ENCODE data around the gene SMC1A. TPM values are rescaled to one million over a fixed set of nuclear protein-coding genes. Genes with fewer than 3 reads are reported as not detected.
"Not testable (repeated sequence)": the region's sequence is repeated elsewhere in the genome, so short reads cannot be mapped to it uniquely, and the experiment has no call there.

Gene SMC1A
- total RNA-seq, 3 donors from 2014 or later = 93.9 to 125 (median 109) TPM

DNA sequence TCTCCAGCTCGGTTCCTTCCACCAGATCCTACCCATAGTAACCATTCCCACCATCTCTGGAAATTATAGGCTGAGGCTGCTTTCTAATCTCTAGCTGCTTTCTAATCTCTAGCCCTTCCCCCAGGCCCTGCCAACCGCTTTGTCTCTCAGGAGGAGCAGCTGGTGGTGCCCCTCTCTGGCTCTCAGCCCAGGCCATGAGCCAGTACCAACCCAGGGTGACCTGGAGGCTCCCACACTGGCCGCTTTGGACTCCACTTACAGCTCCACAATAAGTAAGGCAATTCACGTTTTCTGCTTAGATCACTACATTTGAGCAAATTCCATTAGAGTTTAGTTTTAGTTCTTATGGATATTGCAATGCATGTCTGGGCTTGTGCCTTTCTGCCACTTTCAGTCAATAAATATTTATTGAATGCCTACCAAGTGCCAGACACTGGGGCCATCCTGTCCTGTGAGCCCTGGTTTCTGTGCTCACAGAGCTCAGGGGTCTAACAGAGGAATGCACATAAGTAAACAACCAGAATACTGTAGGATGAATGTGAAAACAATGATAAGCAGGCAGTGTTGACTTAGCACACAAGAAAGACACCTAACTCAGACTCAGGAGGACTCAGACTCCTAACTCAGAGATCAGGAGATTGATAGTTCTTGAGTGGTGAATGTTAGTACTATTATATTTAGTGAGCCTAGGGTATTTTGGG lies 38.9 kb downstream of the SMC1A start:
- Mint-ChIP-seq H3K4me1 (ENCODE audit: low read depth) (no peaks in the 10 kb centered on the region), H3K9me3 (no peaks in the 10 kb centered on the region), H3K36me3 (ENCODE audit: insufficient read depth) (peaks cover 7% of the 10 kb centered on the region), H3K4me3 (no peak overlapping the region), H3K27me3 (ENCODE audit: low read depth) (no peaks in the 10 kb centered on the region)
- DNase-seq (no peak), ATAC-seq (no peak)

DNA sequence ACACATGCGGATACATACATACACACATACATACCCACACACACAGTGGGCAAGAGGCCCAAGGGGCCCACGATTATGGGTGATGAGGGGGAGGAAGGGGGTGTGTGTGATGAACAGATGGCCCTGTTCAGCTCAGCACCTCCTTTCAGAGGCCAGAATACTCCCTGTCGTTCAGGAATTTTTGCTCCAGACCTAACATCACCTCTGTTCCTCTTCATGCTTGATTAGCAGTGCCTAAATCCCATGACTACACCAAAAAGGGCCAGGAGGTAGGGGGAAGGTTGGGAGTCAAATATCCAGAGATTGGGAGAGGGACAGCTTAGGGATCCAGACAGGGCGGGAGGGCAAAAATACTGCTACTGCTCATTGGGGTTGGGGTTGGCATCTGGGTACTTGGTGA lies 42.7 kb downstream of the SMC1A start:
- Mint-ChIP-seq H3K4me1 (ENCODE audit: low read depth) (no peaks in the 10 kb centered on the region), H3K27me3 (ENCODE audit: low read depth) (no peaks in the 10 kb centered on the region), H3K36me3 (ENCODE audit: insufficient read depth) (peaks cover 12% of the 10 kb centered on the region), H3K4me3 (no peak overlapping the region), H3K9me3 (no peaks in the 10 kb centered on the region)
- no peak for ATAC-seq
- DNase-seq = no peak

GRCh38 chrX:53379008-53379710 lies 43.3 kb downstream of the SMC1A start:
- H3K27me3 Mint-ChIP-seq (ENCODE audit: low read depth) = no peaks in the 10 kb centered on the region
- H3K9me3 Mint-ChIP-seq = no peaks in the 10 kb centered on the region
- no peak for ATAC-seq
- H3K4me1 Mint-ChIP-seq (ENCODE audit: low read depth) = no peaks in the 10 kb centered on the region
- no peak for DNase-seq
- peaks cover 18% of the 10 kb centered on the region for H3K36me3 Mint-ChIP-seq (ENCODE audit: insufficient read depth)
- no peak overlapping the region for H3K4me3 Mint-ChIP-seq

DNA sequence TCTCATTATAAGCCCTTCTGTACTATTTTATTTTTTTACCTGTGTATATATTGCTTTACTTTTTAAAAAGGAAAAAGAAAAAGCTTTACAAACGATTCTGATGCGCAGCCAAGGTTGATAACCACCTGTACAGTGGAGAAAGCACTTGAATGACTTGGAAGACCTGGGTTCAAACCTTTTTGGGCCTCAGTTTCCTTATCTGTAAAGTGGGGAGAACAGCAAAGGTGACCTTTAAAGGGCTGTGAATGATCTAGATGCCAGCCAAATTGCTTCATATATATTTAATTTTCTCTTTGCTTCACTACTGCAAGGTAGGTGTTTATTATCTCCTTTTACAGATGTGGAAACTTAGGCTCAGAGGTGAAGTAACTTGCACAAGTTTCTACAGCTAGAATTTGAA lies 45.0 kb downstream of the SMC1A start:
- no peak for ATAC-seq
- DNase-seq = no peak
- Mint-ChIP-seq H3K36me3 (ENCODE audit: insufficient read depth) (peaks cover 21% of the 10 kb centered on the region), H3K9me3 (no peaks in the 10 kb centered on the region), H3K4me1 (ENCODE audit: low read depth) (no peaks in the 10 kb centered on the region), H3K4me3 (no peak overlapping the region), H3K27me3 (ENCODE audit: low read depth) (no peaks in the 10 kb centered on the region)

GRCh38 chrX:53376888-53377287 lies 45.6 kb downstream of the SMC1A start:
- Mint-ChIP-seq H3K36me3 (ENCODE audit: insufficient read depth) (peaks cover 21% of the 10 kb centered on the region), H3K9me3 (no peaks in the 10 kb centered on the region), H3K4me3 (no peak overlapping the region), H3K27me3 (ENCODE audit: low read depth) (no peaks in the 10 kb centered on the region), H3K4me1 (ENCODE audit: low read depth) (no peaks in the 10 kb centered on the region)
- no peak for DNase-seq
- ATAC-seq = no peak

- Mint-ChIP-seq H3K4me1 (ENCODE audit: low read depth) (no peaks in the 10 kb centered on the region), H3K36me3 (ENCODE audit: insufficient read depth) (peaks cover 16% of the 10 kb centered on the region), H3K27me3 (ENCODE audit: low read depth) (no peaks in the 10 kb centered on the region), H3K4me3 (no peak overlapping the region), H3K9me3 (no peaks in the 10 kb centered on the region)
- DNase-seq = no peak
- ATAC-seq = no peak
Observed at GRCh38 chrX:53374923-53375322, 47.5 kb downstream of the SMC1A start.

DNA sequence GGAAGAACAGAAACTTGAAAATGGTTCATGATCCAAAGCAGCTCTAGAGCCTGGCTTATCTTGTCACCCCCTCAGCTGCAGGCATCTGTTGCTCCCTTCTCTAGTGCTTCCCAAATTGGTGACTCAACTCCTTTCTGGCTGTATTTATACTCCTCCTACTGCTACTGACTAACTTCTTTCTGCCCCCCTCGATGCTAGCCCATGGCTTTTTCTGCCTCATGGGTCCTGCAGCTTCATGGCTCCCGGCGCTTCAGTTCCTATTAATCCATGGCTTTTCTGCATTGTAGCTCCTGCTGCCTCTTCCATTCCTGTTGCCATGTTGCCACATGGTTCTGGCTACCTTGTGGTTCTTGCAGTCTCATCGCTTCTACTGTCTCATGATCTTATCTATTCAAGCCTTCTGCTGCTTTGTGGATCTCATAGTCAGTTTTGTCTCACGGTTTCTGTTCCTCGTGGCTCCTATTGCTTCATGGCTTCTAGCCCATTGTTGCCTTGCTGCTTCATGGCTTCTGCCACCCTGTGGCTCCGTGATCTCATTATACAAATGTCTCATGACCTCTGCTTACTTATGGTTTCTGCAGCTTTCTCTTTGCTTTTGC lies 48.1 kb downstream of the SMC1A start:
- H3K4me1 Mint-ChIP-seq (ENCODE audit: low read depth) = no peaks in the 10 kb centered on the region
- H3K36me3 Mint-ChIP-seq (ENCODE audit: insufficient read depth) = peaks cover 16% of the 10 kb centered on the region
- DNase-seq (no peak), ATAC-seq (no peak)
- H3K4me3 Mint-ChIP-seq = no peak overlapping the region
- H3K27me3 Mint-ChIP-seq (ENCODE audit: low read depth) = no peaks in the 10 kb centered on the region
- no peaks in the 10 kb centered on the region for H3K9me3 Mint-ChIP-seq

GRCh38 chrX:53373307-53373706 lies 49.1 kb downstream of the SMC1A start:
- ATAC-seq (no peak), DNase-seq (no peak)
- H3K9me3 Mint-ChIP-seq = no peaks in the 10 kb centered on the region
- no peaks in the 10 kb centered on the region for H3K4me1 Mint-ChIP-seq (ENCODE audit: low read depth)
- H3K27me3 Mint-ChIP-seq (ENCODE audit: low read depth) = no peaks in the 10 kb centered on the region
- no peak overlapping the region for H3K4me3 Mint-ChIP-seq
- H3K36me3 Mint-ChIP-seq (ENCODE audit: insufficient read depth) = peaks cover 16% of the 10 kb centered on the region

GRCh38 chrX:53366454-53366853 lies 56.0 kb downstream of the SMC1A start:
- not testable (repeated sequence) for DNase-seq; H3K27me3 Mint-ChIP-seq (ENCODE audit: low read depth); H3K4me1 Mint-ChIP-seq (ENCODE audit: low read depth); H3K4me3 Mint-ChIP-seq; ATAC-seq; H3K9me3 Mint-ChIP-seq; H3K36me3 Mint-ChIP-seq (ENCODE audit: insufficient read depth)

- H3K4me1 Mint-ChIP-seq (ENCODE audit: low read depth) = no peaks in the 10 kb centered on the region
Observed at GRCh38 chrX:53362449-53362848, 60.0 kb downstream of the SMC1A start.

GRCh38 chrX:53357799-53358530 lies 64.5 kb downstream of the SMC1A start:
- DNase-seq (no peak), ATAC-seq (no peak)
- H3K4me1 Mint-ChIP-seq (ENCODE audit: low read depth) = no peaks in the 10 kb centered on the region
- H3K36me3 Mint-ChIP-seq (ENCODE audit: insufficient read depth) = no peaks in the 10 kb centered on the region
- no peaks in the 10 kb centered on the region for H3K27me3 Mint-ChIP-seq (ENCODE audit: low read depth)
- no peaks in the 10 kb centered on the region for H3K9me3 Mint-ChIP-seq
- no peak overlapping the region for H3K4me3 Mint-ChIP-seq

More at GRCh38 chrX:53362449-53362848, 60.0 kb downstream of the SMC1A start:
- H3K4me3 Mint-ChIP-seq = no peak overlapping the region
- no peaks in the 10 kb centered on the region for H3K9me3 Mint-ChIP-seq
- no peak for DNase-seq
- no peaks in the 10 kb centered on the region for H3K27me3 Mint-ChIP-seq (ENCODE audit: low read depth)
- ATAC-seq = no peak
- H3K36me3 Mint-ChIP-seq (ENCODE audit: insufficient read depth) = no peaks in the 10 kb centered on the region

GRCh38 chrX:53356186-53356585 lies 66.3 kb downstream of the SMC1A start:
- DNase-seq (no peak), ATAC-seq (no peak)
- Mint-ChIP-seq H3K4me3 (no peak overlapping the region), H3K36me3 (ENCODE audit: insufficient read depth) (no peaks in the 10 kb centered on the region), H3K4me1 (ENCODE audit: low read depth) (no peaks in the 10 kb centered on the region), H3K27me3 (ENCODE audit: low read depth) (no peaks in the 10 kb centered on the region), H3K9me3 (no peaks in the 10 kb centered on the region)

DNA sequence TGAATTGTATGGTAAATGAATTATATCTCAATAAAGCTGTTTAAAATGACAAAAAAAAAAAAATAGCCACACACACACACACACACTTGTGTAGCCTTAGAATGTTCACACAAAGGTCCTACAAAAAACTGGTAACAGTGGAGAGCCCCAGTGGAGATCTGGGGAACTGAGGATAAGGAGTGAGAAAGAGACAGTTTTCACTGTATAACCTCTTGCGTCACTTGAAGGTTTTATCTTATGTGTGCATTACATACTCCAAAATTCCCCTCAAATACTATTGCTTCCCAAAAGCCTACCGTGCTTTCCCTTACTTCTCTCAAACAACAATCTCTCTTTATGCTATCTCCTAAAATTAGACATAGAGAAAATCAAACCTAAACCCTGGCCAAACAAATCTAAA lies 67.8 kb downstream of the SMC1A start:
- no peak for DNase-seq
- no peaks in the 10 kb centered on the region for H3K36me3 Mint-ChIP-seq (ENCODE audit: insufficient read depth)
- no peak for ATAC-seq
- no peaks in the 10 kb centered on the region for H3K9me3 Mint-ChIP-seq
- no peaks in the 10 kb centered on the region for H3K4me1 Mint-ChIP-seq (ENCODE audit: low read depth)
- no peaks in the 10 kb centered on the region for H3K27me3 Mint-ChIP-seq (ENCODE audit: low read depth)
- H3K4me3 Mint-ChIP-seq = no peak overlapping the region

DNA sequence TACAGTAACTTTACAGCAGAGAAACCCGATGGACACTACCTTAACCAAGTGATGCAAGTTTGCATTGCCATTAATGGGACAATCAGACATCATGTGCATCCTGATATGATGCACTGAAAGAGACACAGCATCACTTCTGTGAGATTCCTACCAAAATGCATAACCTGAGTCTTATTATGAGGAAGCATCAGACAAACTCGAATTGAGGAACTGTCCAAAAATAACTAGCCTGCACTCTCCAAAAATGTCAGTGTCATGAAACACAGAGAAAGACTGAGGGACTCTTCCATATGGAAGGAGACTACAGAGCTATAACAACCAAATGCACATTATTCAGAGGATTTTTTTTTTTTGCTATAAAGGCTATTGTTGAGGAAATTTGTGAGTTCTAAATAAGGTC lies 74.5 kb downstream of the SMC1A start:
- no peak for DNase-seq
- Mint-ChIP-seq H3K36me3 (ENCODE audit: insufficient read depth) (no peaks in the 10 kb centered on the region), H3K9me3 (no peaks in the 10 kb centered on the region), H3K4me1 (ENCODE audit: low read depth) (no peaks in the 10 kb centered on the region), H3K27me3 (ENCODE audit: low read depth) (peaks cover 8% of the 10 kb centered on the region), H3K4me3 (no peak overlapping the region)
- ATAC-seq = no peak

Data from activated T-cell treated with anti-CD3 and anti-CD28 coated beads, Interleukin-2, amount 50 U/mL, for 4 hours (primary cell).